Measurements from ENCODE around the gene LYPD5. TPM values are rescaled to one million over a fixed set of nuclear protein-coding genes. Genes with fewer than 3 reads are reported as not detected.

The LYPD5 gene
- total and polyA plus RNA-seq, 2 of the 8 experiments (the other 6 are each of a cell fraction or from before 2014, with no cell fraction given): 0.74 to 4.3 TPM

- no peaks in the 10 kb centered on the region for H3K79me2 ChIP-seq (ENCODE audit: control insufficient read depth in 1 of 2, insufficient read depth in 2 of 2, low read length in 2 of 2)
- DNase-seq (ENCODE audit: low read depth in 1 of 2, low spot score in 2 of 2) (no peak), FAIRE-seq (no peak)
- 56% methylated on average over 2 of the region's 2 CpGs; no CpG with 5 or more reads in 1 of the 2 experiments for WGBS, 2 experiments (ENCODE audit: extremely low coverage in 1 of 2, insufficient coverage in 1 of 2, insufficient read length in 1 of 2, insufficient replicate concordance in 2 of 2, low coverage in 1 of 2, low lambda C conversion rate in 2 of 2, missing lambda C conversion rate in 1 of 2)
- no peak overlapping the region for H2AFZ ChIP-seq (ENCODE audit: low read length)
- no peak overlapping the region for H2BK12ac ChIP-seq (ENCODE audit: low read depth, low read length)
- ChIA-PET CTCF (ENCODE audit: partially characterized antibody) (no interaction called here), POLR2A (ENCODE audit: partially characterized antibody) (no interaction called here)
- H3K9me3 ChIP-seq (ENCODE audit: insufficient read depth in 2 of 2, low read depth in 1 of 2, low read length in 1 of 2): peaks cover 46 to 49% of the 10 kb centered on the region in 2 experiments
- no peak overlapping the region for H2BK120ac ChIP-seq (replicated peaks; ENCODE audit: low read depth, low read length)
- no peak overlapping the region for H4K8ac ChIP-seq (ENCODE audit: extremely low read depth, insufficient read depth, low read length)
- no peak overlapping the region for H3K4me2 ChIP-seq (ENCODE audit: insufficient read depth in 1 of 2, low read depth in 2 of 2, low read length in 2 of 2)
- no peaks in the 10 kb centered on the region for H3K27me3 ChIP-seq (replicated peaks in 1 of 4; ENCODE audit: control insufficient read depth in 3 of 4, extremely low read depth in 1 of 4, insufficient read depth in 3 of 4, low read length in 3 of 4)
- H3K23me2 ChIP-seq (ENCODE audit: low read depth, low read length): no peaks in the 10 kb centered on the region
- TF ChIP-seq NANOG (IDR thresholded peaks at IDR 0.05; ENCODE audit: insufficient read depth, low read depth, low read length, poor library complexity, severe bottlenecking) (no peak), BRCA1 (IDR thresholded peaks at IDR 0.05; ENCODE audit: low read depth, low read length) (no peak), SUZ12 (IDR thresholded peaks at IDR 0.05; ENCODE audit: low read length) (no peak), SP4 (IDR thresholded peaks at IDR 0.05; ENCODE audit: low read length) (no peak), ASH2L (IDR thresholded peaks at IDR 0.05; ENCODE audit: low read length) (no peak)
- H2BK20ac ChIP-seq (ENCODE audit: low read length): no peak overlapping the region
- no peak overlapping the region for H3K4ac ChIP-seq (replicated peaks; ENCODE audit: insufficient read length, low read depth, low read length)
- H3K14ac ChIP-seq (ENCODE audit: insufficient read length): no peak overlapping the region
- no peak overlapping the region for H3K9ac ChIP-seq (replicated peaks in 1 of 4; ENCODE audit: extremely low read depth in 1 of 4, low read depth in 3 of 4, low read length in 3 of 4)
- peaks cover 0 to 60% (median 23%) of the 10 kb centered on the region in 4 experiments; a peak in 6 of 8 replicates for H3K36me3 ChIP-seq (ENCODE audit: control insufficient read depth in 2 of 4, insufficient read depth in 4 of 4, low read length in 3 of 4)
- no peak overlapping the region for H4K91ac ChIP-seq (replicated peaks; ENCODE audit: insufficient read length, low read length)
- H4K5ac ChIP-seq (ENCODE audit: insufficient read length, low read depth, low read length): no peak overlapping the region
- H2BK15ac ChIP-seq (ENCODE audit: low read length): no peak overlapping the region
- no peaks in the 10 kb centered on the region for H3K4me1 ChIP-seq (replicated peaks in 1 of 4; ENCODE audit: control insufficient read depth in 3 of 4, insufficient read depth in 4 of 4, low read length in 3 of 4)
- H4K20me1 ChIP-seq (replicated peaks in 1 of 2; ENCODE audit: control insufficient read depth in 1 of 2, insufficient read depth in 2 of 2, low read length in 2 of 2): no peaks in the 10 kb centered on the region
- no peak overlapping the region for H2AK5ac ChIP-seq (ENCODE audit: low read depth, low read length)
- H3K56ac ChIP-seq (replicated peaks; ENCODE audit: insufficient read length, low read depth, low read length): no peak overlapping the region
- H3K79me1 ChIP-seq (ENCODE audit: low read depth, low read length): no peaks in the 10 kb centered on the region
- no peak overlapping the region for H3K18ac ChIP-seq (ENCODE audit: extremely low read depth, low read length)
- no peak overlapping the region for H3K27ac ChIP-seq (ENCODE audit: low read depth, low read length)
- no peak overlapping the region for H2BK5ac ChIP-seq (ENCODE audit: low read depth, low read length)
- no peak overlapping the region for H3K23ac ChIP-seq (ENCODE audit: insufficient read length)
- no peak overlapping the region for H3K4me3 ChIP-seq (ENCODE audit: extremely low read depth in 1 of 4, insufficient read depth in 2 of 4, low read depth in 3 of 4, low read length in 4 of 4)
These were observed 39.8 kb upstream of the LYPD5 start for GRCh38 chr19:43842007-43842406.
